ENCODE results near the gene RGS4. TPM values are rescaled to one million over a fixed set of nuclear protein-coding genes. Genes with fewer than 3 reads are reported as not detected.

The RGS4 gene
- total RNA-seq, 1 experiment from 2014 or later, result 3.2 TPM

GRCh38 chr1:163083690-163084089, 14.5 kb downstream of the RGS4 start (continued):
- TF ChIP-seq FOXJ3 (CRISPR knock-in tag; IDR thresholded peaks at IDR 0.05; ENCODE audit: borderline replicate concordance) (no peak), ZNF121 (CRISPR knock-in tag; IDR thresholded peaks at IDR 0.05) (no peak)

GRCh38 chr1:163084330-163084729, 15.2 kb downstream of the RGS4 start:
- Mint-ChIP-seq H3K27me3 (ENCODE audit: low read depth) (no peaks in the 10 kb centered on the region; the same call in 1 of the 2 replicates), H3K9me3 (no peaks in the 10 kb centered on the region), H3K36me3 (no peaks in the 10 kb centered on the region), H3K4me1 (no peaks in the 10 kb centered on the region), H3K27ac (no peak overlapping the region), H3K4me3 (no peak overlapping the region)
- POLR2A ChIA-PET, result no interaction called here
- no peak for ATAC-seq
- CTCF ChIA-PET, result no interaction called here
- no peak for TF ChIP-seq AR (CRISPR knock-in tag; IDR thresholded peaks at IDR 0.05)
- no peak for TF ChIP-seq CREM (CRISPR knock-in tag; IDR thresholded peaks at IDR 0.05)
- no peak for TF ChIP-seq E2F1 (CRISPR knock-in tag; IDR thresholded peaks at IDR 0.05)
- TF ChIP-seq RELA (CRISPR knock-in tag; IDR thresholded peaks at IDR 0.05; ENCODE audit: borderline replicate concordance), result no peak
- TF ChIP-seq ZSCAN18 (CRISPR knock-in tag; IDR thresholded peaks at IDR 0.05), result no peak
- no peak for TF ChIP-seq TCF7 (CRISPR knock-in tag; IDR thresholded peaks at IDR 0.05; ENCODE audit: low read depth)
- no peak for TF ChIP-seq MXD4 (CRISPR knock-in tag; IDR thresholded peaks at IDR 0.05; ENCODE audit: borderline replicate concordance)
- no peak for TF ChIP-seq SMAD3 (CRISPR knock-in tag; IDR thresholded peaks at IDR 0.05; ENCODE audit: borderline replicate concordance)
- TF ChIP-seq ARID4B (CRISPR knock-in tag; IDR thresholded peaks at IDR 0.05; ENCODE audit: borderline replicate concordance), result no peak
- no peak for TF ChIP-seq ZNF263 (CRISPR knock-in tag; IDR thresholded peaks at IDR 0.05; ENCODE audit: low read depth)
- no peak for DNase-seq (ENCODE audit: low spot score)

GRCh38 chr1:163085041-163085903, 16.1 kb downstream of the RGS4 start:
- Mint-ChIP-seq H3K27me3 (ENCODE audit: low read depth) (no peaks in the 10 kb centered on the region; the same call in 1 of the 2 replicates), H3K27ac (no peak overlapping the region), H3K4me3 (no peak overlapping the region), H3K9me3 (no peaks in the 10 kb centered on the region), H3K4me1 (no peaks in the 10 kb centered on the region), H3K36me3 (no peaks in the 10 kb centered on the region)
- POLR2A ChIA-PET, result no interaction called here
- ATAC-seq (no peak), DNase-seq (ENCODE audit: low spot score) (no peak)
- CTCF ChIA-PET, result no interaction called here
- TF ChIP-seq SMAD4 (CRISPR knock-in tag; IDR thresholded peaks at IDR 0.05) (no peak), ZNF121 (CRISPR knock-in tag; IDR thresholded peaks at IDR 0.05) (no peak), MLX (CRISPR knock-in tag; IDR thresholded peaks at IDR 0.05) (no peak), PRDM15 (CRISPR knock-in tag; IDR thresholded peaks at IDR 0.05) (no peak)
